Activated CD8-positive, alpha-beta memory T cell treated with anti-CD3 and anti-CD28 coated beads for 48 hours (primary cell): ENCODE measurements around the gene DPP6.
"Not testable (repeated sequence)": the region's sequence is repeated elsewhere in the genome, so short reads cannot be mapped to it uniquely, and the experiment has no call there.

Source experiments
- DNase-seq, 3 experiments: peaks; one replicate each; pipeline ENCODE4 v3.0.0-alpha.2; 2020; ENCODE audit warnings: low read depth in 2 of 3, low spot score in 2 of 3

DPP6 gene

DNA sequence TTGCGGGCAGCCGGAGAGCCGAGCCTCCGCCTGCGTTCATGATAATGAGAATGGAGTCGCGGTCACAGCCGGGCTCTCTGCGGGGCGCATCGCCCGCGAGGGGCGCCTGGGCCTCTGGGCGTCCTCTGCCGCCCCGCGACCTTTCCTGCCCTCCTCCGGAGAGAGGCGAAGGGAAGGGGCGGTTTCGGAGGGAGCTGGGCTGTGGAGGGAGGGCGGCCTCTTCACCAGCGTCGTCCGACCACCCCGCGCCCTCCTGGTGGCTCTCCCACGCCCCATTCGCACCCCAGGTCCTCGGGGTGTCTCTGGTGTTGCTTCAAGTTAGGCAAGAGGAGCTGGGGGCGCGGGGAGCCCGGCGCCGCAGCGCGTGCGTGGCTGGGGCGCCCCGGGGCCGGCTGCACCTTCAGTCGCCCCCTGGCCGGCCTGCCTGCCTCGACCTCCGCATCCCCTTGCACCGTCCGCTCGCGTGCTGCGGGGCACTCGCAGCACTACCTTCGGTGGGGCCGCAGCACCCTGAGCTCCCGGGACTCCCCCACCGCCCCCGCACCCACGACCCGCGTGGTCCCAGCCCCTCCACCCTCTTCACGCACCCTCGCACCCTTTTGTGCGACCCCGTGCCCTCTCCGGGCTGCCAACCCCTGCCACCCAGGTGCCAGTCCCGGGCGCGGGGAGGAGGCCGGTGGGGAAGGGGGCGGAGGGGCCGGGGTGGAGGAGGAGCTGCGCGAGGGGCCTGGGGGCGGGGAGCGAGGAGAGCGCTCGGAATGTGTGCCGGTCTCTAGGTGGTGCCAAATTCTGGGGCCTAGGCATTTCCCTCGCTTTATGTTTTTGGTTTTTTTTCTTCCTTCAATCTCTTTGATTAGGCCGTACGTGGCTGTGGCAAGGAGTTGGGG is at the start of gene DPP6:
Gene DPP6 (plus strand): TSS at position 756 of the 887 bp plus-strand sequence.
- DNase-seq, result not testable (repeated sequence)

DNA sequence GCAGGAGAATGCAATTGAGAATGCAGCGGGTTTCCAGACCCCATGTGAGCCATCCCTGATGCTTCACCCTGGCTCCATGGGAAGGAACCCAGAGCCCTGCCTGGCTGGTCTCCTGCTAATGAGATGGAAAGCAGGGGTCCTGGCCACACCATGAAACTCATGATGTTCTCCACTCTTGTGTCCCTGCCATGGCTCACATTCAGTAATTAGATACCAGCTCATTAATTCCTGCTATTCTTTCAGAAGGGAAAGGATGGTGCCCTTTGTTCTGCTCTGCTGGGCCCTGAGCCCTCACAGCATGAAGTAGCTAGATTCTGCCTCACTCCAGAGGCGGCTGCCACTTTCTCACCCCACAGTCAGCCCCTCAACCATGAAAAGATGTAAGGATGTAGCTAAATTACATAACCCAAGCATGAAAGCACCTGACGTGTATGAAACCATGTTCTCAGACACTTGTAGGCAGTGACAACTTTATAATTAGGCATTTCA is 42.7 kb upstream of the DPP6 start:
- DNase-seq, result not testable (repeated sequence)

DNA sequence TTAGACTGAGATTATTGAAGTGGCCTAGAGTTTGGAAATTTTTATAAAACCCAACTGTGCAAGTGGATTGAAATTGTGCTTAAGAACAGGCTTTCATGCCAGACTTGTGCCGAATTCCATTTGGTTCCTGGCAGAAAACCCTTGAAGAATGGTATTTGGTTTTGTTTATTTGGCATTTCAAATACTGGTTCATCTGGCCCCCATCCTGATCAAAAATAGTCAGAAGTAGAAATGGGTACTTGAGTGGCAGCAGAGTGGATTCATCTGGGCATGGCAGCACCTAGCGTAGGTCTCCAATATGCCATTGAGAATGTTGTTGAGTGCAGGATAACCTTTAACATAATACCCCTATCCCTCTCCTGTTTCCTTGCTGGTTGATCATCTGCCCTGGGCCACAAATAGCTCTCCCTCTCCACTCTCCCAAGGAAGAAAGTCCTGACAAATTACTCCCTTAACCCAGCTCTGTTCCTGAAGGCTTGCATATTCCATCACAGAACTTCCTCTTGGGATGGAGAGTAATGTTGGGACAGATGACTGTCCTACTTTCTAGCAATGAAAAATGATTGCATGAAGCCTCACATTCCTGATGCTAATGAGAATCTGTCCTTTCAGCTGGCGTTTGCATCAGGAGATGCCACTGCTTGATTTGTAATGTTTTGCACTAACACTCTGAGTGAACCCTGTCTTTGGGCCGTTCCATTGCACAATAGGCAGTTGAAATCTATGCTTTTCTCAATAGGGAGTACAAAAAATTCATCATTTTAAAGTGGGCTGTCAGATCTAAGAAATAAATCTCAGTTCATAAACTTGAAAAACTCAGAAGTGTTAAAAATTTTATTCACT is 41.3 kb upstream of the DPP6 start:
- not testable (repeated sequence) for DNase-seq

DNA sequence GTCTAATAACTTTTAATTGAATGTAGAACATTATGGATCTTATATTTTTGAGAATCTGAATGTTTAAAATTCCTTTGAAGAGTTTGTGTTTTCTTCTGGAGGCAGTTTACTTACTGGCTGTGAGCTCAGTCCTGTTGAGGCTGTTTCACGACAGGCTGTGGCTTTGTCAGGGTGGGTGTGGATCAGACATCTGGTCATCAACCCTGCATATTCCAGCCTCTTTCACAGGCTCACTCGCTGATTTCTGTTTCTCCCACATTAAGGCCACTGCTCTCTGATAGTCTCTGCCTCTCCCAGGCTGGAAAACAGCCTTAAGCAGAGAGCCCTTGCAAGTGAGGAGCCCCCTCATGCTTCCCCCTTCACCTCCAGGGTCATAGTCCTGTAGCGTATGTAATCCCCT is 39.4 kb upstream of the DPP6 start:
- not testable (repeated sequence) for DNase-seq

DNA sequence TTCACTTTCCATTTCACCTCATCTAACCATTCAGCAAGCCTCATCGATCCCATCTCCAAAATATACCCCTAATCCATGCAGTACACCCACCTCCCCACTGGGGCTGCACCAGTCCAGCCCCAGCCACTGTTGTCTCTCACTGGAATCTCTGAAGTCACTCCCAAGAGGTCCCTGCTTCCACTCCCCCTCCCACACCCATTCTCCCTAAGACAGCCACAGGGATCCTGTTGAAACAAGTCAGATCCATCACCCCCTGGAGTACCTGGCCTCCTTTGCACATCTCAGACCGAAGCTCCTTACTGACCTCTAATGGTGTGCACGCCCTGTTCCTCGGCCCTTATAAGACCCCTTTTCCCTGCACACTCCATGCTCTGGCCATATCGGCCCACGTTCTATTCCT is 36.6 kb upstream of the DPP6 start:
- not testable (repeated sequence) for DNase-seq

DNA sequence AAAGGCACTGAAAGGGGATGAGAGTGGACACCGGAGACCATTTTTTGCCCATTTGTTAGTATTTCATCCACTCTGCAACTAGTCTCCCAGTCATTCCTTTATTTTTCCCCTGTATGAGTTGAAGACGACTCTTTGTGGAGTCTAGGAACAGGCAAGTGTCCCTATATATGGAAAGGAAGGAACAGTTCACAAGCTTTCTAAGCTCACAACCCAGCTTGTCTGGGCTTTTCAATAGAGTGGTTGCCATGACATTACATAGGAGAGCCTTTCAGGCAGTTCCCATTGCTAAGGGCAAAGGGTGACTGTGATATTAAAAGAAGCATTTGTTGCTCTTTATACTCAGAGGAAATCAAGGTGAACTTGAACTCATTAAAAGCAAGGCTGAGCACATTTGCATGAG is 33.8 kb upstream of the DPP6 start:
- not testable (repeated sequence) for DNase-seq

DNA sequence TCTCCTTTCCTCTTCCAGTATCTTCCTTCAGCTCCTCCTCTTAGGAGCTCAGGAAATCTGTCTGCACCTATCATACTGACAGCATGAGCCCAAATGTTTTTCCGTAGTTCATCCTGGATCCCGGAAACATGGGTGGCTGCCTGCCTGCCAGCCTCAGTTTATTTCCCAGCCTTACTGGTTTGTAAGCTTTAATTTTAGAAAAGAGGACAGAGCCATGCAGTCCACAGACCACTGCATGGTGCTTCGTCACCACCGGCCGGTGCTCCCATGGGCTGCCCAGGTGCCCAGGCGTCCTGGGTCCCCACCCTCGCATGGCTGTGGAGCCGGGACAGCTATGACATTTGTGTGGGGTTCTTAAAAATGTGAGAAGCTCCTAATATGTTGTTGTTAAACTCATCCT is 24.4 kb upstream of the DPP6 start:
- not testable (repeated sequence) for DNase-seq

DNA sequence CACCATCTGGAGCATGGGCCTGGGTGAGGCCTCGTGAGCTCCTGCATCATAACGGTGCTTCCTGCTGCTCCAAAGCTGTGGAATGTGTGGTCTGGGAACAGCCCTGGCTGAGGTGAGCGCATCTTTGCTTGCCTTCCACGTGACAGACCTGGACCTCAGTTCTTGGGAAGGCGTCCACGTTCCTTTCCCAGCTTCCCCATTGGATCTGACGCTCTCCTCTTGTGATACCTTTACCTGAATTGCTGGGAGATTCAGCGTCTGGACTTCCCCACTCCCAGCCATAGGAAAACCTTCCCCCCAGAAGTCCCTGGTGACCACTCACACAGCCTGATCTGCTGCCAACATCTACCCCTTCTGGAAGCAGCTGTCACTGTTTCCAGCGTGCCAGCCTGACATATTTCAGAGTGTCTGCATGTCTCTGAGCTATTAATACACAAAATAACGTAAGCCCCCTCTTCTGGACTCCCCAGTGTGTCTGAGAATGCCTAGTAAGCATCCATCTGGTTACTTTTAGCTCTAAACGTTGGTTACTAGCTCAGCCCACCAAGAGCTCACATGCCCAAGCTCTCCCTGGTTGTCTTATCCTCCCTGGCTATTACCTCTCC is 21.6 kb upstream of the DPP6 start:
- not testable (repeated sequence) for DNase-seq

DNA sequence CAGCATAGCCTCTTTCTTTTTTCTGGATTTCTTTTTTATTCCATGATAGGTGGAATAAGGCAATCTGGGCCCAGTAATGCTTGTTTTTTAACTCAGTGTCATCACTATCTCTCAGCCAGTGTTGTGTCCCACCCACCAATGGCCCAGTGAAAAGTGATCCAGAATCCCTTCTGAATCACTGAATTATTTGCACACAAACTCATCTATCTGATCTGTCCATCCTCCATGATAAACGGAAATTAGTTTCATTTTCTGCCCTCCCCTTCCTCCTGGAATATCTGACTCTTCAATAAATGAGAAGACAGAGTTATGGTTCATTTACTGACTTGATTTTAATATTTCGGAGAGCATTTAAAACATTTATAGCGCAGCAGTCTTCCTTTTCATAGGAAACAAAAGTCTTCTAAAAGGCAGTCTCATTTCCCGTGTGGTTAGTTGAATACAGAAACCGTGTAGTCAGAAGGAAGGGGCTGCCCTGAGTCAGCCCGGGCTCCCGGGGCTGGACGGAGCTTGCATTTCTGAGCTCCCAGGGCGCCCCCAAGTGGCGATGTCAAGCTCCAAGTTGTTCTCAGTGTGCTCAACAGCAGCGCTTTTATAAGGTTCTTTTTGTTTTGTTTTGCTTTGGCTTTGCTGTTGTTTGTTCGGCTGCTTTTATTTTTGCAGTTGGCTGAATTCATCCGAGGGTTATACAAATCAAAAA is 12.6 kb upstream of the DPP6 start:
- not testable (repeated sequence) for DNase-seq

DNA sequence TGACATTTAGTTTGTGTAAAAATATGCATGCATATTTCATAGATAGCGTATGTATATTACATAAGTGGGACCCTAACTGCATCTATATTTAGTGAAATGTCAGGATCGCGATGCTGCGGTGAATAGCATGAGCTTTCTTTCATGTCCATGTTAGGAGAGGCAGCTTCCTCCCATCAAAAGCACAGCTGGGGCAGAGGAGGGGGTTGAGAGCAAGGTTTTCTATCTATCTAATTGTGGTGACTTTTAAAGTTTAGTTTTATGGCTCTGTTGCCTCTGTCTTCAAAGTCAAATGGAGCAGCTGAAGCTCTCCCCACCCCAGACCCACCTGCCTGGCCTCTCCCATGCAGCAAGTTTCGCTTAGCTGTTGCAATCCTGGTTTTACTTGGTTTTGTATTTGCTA is 1.8 kb upstream of the DPP6 start:
- DNase-seq, result not testable (repeated sequence)

DNA sequence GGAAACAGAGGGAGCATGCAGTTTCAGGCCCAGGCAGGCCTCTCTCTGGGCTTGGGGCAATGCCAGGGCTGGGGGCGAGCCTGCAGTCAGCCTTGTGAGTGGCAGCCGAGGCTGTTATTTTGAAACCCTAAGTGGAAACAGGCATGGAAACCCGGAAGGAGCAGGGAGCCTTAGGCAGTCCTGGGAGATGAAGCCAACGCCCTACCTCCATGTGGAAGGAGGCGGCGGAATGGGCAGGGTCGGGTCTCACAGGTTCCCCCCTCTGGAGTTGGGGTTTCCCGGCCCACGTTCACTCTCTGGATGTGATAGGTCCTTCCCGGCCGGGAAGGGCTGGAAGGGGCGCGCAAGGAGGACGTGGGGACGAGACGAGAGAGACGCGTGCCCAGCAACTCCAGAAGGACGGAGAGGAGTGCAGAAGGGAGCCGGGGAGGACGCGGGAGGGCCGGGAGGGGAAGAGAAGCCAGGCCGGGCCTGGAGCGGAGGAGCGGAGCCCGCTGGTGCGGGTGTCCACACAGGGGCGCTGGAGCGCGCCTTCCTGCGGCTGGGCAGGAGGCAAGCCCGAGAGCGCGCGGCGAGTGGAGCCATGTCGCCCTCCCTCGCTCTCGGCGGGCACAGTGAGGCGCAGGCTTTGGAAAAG is 1.1 kb upstream of the DPP6 start:
- DNase-seq, result not testable (repeated sequence)

DNA sequence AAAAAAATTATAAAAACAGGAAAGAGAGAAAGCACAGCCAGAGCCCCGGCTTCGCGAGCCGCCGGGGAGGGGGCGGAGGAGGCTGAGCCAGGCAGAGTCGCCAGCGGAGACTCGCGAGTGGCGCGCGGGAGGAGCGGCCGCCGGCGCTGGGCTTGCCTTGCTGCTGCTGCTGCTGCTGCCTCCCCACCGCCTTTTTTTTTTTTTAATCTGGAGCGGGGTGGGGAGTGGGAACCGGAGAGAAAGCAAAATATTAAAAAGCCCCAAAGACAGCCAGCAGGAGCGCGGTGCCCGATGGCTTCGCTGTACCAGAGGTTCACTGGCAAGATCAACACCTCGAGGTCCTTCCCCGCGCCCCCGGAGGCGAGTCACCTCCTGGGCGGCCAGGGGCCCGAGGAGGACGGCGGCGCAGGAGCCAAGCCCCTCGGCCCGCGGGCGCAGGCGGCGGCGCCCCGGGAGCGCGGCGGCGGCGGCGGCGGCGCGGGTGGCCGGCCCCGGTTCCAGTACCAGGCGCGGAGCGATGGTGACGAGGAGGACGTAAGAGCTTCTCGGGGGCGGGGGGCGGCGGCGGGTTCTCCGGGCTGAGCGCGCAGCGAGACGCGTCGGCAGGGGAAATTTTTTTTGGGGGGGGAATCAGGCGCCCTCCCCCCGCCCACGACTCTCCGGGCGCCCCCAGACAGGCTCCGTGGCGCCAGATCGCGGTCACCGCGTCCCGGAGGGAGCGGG is 493 bp downstream of the DPP6 start:
- not testable (repeated sequence) for DNase-seq

DNA sequence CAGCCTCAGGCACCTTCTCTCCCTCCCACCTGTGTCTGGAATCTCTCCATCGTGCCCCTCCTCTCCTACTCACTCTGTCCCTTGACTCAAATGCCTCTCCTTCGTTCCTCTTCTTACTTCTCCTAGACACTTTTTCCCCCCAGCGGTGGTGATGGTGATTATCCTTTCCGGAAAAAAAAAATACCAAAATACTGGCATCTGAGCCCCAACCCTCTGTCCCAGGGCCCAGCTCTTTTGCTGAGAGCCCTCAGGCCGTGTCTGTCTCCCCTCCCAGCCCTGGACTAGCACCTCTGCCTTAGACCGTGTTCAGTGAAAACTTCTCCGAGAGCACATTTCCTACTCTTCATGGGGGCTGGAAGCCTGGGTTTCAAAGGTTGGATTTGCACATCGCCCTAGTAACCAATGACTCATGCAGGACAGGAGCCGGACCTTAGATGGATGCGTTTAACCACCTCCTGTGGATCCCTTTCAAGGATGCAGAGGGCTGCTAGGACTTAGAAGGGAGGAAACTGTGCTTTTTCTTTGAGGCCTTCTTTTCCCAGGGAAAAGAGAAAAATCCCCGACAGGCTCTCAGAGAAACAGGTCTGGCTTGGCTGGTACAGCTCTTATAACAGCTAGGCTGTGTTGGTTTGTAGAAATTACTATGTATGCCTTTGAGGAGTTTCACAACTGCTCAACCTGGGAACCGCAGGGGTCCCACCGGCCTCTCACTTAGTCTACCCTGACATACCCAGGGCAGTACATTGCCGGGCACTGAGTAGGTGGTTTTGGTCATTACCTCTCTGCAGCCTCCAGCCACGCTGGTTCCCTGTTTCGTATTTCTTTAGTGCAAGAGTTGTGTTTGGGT is 1.5 kb downstream of the DPP6 start:
- not testable (repeated sequence) for DNase-seq

DNA sequence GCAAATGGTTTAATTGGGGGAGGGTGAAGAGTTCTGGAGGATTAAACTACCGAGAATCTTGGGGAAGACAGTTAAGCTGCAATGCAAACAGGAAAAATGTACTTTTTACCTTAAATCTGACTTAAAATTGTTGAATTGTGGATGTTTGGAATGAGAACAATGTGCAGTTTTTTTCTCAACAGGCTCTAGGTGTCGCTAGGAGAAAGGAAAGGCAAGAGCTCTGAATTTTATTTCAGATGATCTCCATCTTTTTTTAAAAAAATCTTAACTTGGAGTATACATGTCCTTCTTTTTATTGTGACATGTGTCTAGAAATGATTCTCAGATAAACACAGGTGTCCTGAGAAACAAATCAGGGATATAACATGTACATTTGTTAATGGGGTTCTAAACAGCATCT is 2.5 kb downstream of the DPP6 start:
- not testable (repeated sequence) for DNase-seq

DNA sequence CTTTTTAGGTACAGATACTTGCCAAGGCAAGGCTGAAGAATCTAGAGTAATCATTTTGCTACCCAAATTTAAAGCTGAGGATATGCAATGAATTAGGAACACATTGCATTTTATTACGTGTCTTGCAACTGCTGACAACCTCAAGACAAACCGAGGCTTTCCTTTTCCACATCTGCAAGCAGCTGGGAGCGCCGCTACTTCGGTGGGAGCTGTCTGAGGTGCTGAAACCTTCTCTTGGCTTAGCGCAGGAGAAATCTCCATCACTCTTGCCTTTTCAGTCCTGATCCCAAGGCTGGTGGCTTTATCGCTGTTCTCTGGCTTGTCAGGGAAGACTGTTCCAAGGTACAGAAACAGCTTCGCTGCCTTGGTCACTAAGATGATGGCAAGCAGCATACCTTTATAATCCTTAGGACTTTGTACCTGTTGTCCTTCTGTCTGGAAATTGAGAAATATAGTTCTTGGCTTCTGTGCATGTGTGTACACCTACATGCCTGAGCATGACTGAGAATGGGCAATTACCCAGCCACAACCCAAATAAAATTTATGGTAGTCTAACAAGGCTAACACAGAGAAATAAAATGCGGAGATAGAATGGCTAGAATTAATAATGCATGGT is 3.4 kb downstream of the DPP6 start:
- not testable (repeated sequence) for DNase-seq

DNA sequence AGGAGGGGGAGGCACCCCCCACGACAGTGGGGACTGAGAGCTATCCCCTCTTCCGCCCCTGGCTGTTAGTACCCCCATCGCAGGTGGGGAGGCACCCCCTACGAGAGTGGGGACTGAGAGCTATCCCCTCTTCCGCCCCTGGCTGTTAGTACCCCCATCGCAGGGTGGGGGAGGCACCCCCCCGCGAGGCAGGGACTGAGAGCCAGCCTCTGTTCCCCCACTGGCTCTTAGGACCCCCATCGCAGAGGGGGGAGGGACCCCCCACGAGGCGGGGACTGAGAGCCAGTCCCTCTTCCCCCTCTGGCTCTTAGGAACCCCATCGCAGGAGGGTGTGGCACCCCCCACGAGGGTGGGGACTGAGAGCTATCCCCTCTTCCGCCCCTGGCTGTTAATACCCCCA is 6.6 kb downstream of the DPP6 start:
- DNase-seq, result not testable (repeated sequence)

DNA sequence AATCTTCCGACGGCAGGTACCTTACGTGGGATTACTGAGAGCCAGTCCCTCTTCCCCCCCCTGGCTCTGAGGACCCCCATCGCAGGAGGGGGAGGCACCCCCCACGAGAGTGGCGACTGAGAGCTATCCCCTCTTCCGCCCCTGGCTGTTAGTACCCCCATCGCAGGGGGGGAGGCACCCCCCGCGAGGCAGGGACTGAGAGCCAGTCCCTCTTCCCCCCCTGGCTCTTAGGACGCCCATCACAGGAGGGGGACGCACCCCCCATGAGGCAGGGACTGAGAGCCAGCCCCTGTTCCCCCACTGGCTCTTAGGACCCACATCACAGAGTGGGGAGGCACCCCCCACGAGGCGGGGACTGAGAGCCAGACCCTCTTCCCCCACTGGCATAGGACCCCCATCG is 8.4 kb downstream of the DPP6 start:
- not testable (repeated sequence) for DNase-seq

DNA sequence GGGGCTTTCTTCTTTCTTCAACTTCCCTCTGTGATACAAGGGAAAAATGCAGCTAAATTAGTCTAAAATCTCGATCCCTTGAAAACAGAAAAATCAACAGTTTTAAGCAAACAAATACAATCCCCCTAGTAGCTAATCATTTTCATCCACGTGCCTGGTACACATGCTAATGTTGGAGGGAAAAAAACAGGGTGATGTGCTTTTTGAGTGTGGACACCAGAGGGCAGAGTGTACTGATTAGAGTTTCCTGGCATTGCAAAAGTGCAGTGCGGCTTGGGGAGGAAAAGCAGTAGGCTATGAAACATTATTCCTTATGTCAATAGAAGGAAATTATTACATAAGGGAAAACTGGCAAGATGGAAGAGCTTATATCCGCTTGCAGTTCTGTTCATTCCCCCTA is 19.6 kb downstream of the DPP6 start:
- not testable (repeated sequence) for DNase-seq
